Esophagus muscularis mucosa (tissue), 3 donors: ENCODE results near the gene COL4A1.

Source experiments
- POLR2A ChIP-seq: fragments of 450-650 bp; IDR thresholded peaks from one replicate; pipeline ENCODE4 v1.6.1; 2017; ENCODE audit warnings: antibody characterized with exemption, moderate library complexity, mild to moderate bottlenecking, low read depth
- TF ChIP-seq, protein P1 (sequence below), 3 experiments: fragments of 200-600 bp in 2 of 3; fragments of 450-650 bp in 1 of 3; sonication (generic) in 2 of 3; IDR thresholded peaks; one replicate each; pipeline ENCODE4 v1.5.1; 2017 to 2019; ENCODE audit warnings: antibody characterized with exemption in 3 of 3, mild to moderate bottlenecking in 2 of 3, moderate library complexity in 1 of 3

- TF ChIP-seq POLR2A: no peak
- TF ChIP-seq, protein P1, sequence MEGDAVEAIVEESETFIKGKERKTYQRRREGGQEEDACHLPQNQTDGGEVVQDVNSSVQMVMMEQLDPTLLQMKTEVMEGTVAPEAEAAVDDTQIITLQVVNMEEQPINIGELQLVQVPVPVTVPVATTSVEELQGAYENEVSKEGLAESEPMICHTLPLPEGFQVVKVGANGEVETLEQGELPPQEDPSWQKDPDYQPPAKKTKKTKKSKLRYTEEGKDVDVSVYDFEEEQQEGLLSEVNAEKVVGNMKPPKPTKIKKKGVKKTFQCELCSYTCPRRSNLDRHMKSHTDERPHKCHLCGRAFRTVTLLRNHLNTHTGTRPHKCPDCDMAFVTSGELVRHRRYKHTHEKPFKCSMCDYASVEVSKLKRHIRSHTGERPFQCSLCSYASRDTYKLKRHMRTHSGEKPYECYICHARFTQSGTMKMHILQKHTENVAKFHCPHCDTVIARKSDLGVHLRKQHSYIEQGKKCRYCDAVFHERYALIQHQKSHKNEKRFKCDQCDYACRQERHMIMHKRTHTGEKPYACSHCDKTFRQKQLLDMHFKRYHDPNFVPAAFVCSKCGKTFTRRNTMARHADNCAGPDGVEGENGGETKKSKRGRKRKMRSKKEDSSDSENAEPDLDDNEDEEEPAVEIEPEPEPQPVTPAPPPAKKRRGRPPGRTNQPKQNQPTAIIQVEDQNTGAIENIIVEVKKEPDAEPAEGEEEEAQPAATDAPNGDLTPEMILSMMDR (IDR thresholded peaks at IDR 0.05): no peak
These were observed 157.9 kb downstream of the COL4A1 start for GRCh38 chr13:110149036-110149435.
